T-helper 2 cell treated with Interferon-gamma antibody and Interleukin-4, amounts not matched to agents 100 ng/mL and 5 ng/mL, for 36 hours (primary cell): ENCODE data around the gene PSRC1. TPM values are rescaled to one million over a fixed set of nuclear protein-coding genes. Genes with fewer than 3 reads are reported as not detected.

Experiments used
- intact Hi-C: fragments of 100-400 bp; cut with micrococcal nuclease; formaldehyde crosslinking; loops from one replicate; pipeline ENCODE4 v1.15.1; 2023
- total RNA-seq: library from RNA; stranded (reverse); gene quantifications from 2 replicates; pipeline ENCODE4 v1.2.3, GENCODE V29; 2022

PSRC1 gene
- total RNA-seq, 1 donor from 2014 or later = 21.5 TPM

GRCh38 chr1:109272831-109273547, 10.0 kb downstream of the PSRC1 start:
- intact Hi-C loops = no loop called here

- intact Hi-C loops = no loop called here
Measured at GRCh38 chr1:109272021-109272799, 10.7 kb downstream of the PSRC1 start.

GRCh38 chr1:109271458-109271857, 11.5 kb downstream of the PSRC1 start:
- intact Hi-C loops = no loop called here

- intact Hi-C loops = no loop called here
Measured at GRCh38 chr1:109270623-109271317, 12.2 kb downstream of the PSRC1 start.

GRCh38 chr1:109269981-109270622, 12.8 kb downstream of the PSRC1 start:
- intact Hi-C loops = no loop called here

- intact Hi-C loops = no loop called here
Measured at GRCh38 chr1:109269212-109269980, 13.5 kb downstream of the PSRC1 start.

GRCh38 chr1:109268431-109269211, 14.3 kb downstream of the PSRC1 start:
- intact Hi-C loops = no loop called here

GRCh38 chr1:109267743-109268300, 15.1 kb downstream of the PSRC1 start:
- intact Hi-C loops = no loop called here

- intact Hi-C loops = no loop called here
Measured at GRCh38 chr1:109266965-109267364, 16.0 kb downstream of the PSRC1 start.

GRCh38 chr1:109265741-109266330, 17.1 kb downstream of the PSRC1 start:
- intact Hi-C loops = no loop called here

- intact Hi-C loops = no loop called here
Measured at GRCh38 chr1:109265016-109265415, 17.9 kb downstream of the PSRC1 start.

GRCh38 chr1:109264379-109264755, 18.6 kb downstream of the PSRC1 start:
- intact Hi-C loops = loop anchor here (5.0 kb wide), 1 partner anchor 228 kb away; the partner anchor contains the start of gene CYB561D1

- intact Hi-C loops = loop anchor here (1.0 to 5.0 kb wide), 3 partner anchors 136 to 269 kb away; partner anchors contain the start of gene CYB561D1
Measured at GRCh38 chr1:109263597-109264378, 19.2 kb downstream of the PSRC1 start.

- intact Hi-C loops = loop anchor here (1.0 to 5.0 kb wide), 3 partner anchors 136 to 269 kb away; partner anchors contain the start of gene CYB561D1
Measured at GRCh38 chr1:109263234-109263596, 19.7 kb downstream of the PSRC1 start.

- intact Hi-C loops = loop anchor here (1.0 to 5.0 kb wide), 3 partner anchors 137 to 270 kb away; partner anchors contain the start of gene CYB561D1
Measured at GRCh38 chr1:109262231-109263055, 20.5 kb downstream of the PSRC1 start.

- intact Hi-C loops = loop anchor here (5.0 kb wide), 1 partner anchor 231 kb away; the partner anchor contains the start of gene CYB561D1
Measured at GRCh38 chr1:109261578-109261977, 21.4 kb downstream of the PSRC1 start.

GRCh38 chr1:109261006-109261405, 21.9 kb downstream of the PSRC1 start:
- intact Hi-C loops = loop anchor here (5.0 kb wide), 1 partner anchor 231 kb away; the partner anchor contains the start of gene CYB561D1
